ENCODE results near the gene PPIP5K2.

Gene PPIP5K2

GRCh38 chr5:103243665-103244064, 123.6 kb downstream of the PPIP5K2 start:
- no peak for DNase-seq (ENCODE audit: low spot score)

GRCh38 chr5:103244398-103244797, 124.3 kb downstream of the PPIP5K2 start:
- no peak for DNase-seq (ENCODE audit: low spot score)

GRCh38 chr5:103245761-103246160, 125.7 kb downstream of the PPIP5K2 start:
- no peak for DNase-seq (ENCODE audit: low spot score)

- no peak for DNase-seq (ENCODE audit: low spot score)
Observed at GRCh38 chr5:103247118-103247517, 127.0 kb downstream of the PPIP5K2 start.

- no peak for DNase-seq (ENCODE audit: low spot score)
Observed at GRCh38 chr5:103249068-103249467, 129.0 kb downstream of the PPIP5K2 start.

- DNase-seq (ENCODE audit: low spot score) = no peak
Observed at GRCh38 chr5:103254921-103255320, 134.8 kb downstream of the PPIP5K2 start.

- DNase-seq (ENCODE audit: low spot score) = no peak
Observed at GRCh38 chr5:103255691-103256090, 135.6 kb downstream of the PPIP5K2 start.

- peak; percentile 22 for DNase-seq (ENCODE audit: low spot score)
Observed at GRCh38 chr5:103256178-103256577, 136.1 kb downstream of the PPIP5K2 start.

- peak; percentile 97 for DNase-seq (ENCODE audit: low spot score)
Observed at GRCh38 chr5:103258368-103258956, 138.4 kb downstream of the PPIP5K2 start, which contains the start of gene MACIR. Gene MACIR, plus strand, starts transcription at chr5:103258763. Its CDS starts 17,157 bp downstream, at chr5:103275920.

GRCh38 chr5:103258957-103259704, 139.0 kb downstream of the PPIP5K2 start:
- peak; percentile 74 for DNase-seq (ENCODE audit: low spot score)

- peak; percentile 59 for DNase-seq (ENCODE audit: low spot score)
Observed at GRCh38 chr5:103259705-103260355, 139.7 kb downstream of the PPIP5K2 start.

GRCh38 chr5:103260951-103261350, 140.8 kb downstream of the PPIP5K2 start:
- DNase-seq (ENCODE audit: low spot score) = no peak
